Pulmonary artery endothelial cell (primary cell): ENCODE data around the gene FCHO2. TPM values are rescaled to one million over a fixed set of nuclear protein-coding genes. Genes with fewer than 3 reads are reported as not detected.
"Not testable (repeated sequence)": the region's sequence is repeated elsewhere in the genome, so short reads cannot be mapped to it uniquely, and the experiment has no call there.

Experiments
- DNase-seq: peaks from one replicate; pipeline ENCODE4 v3.0.0-alpha.2; 2011; ENCODE audit warnings: low read depth, low spot score
- total RNA-seq: library from RNA; depleted of rRNA; stranded (reverse); fragments of >200 nt; gene quantifications from 2 replicates; pipeline ENCODE4 v1.2.3, GENCODE V29; 2014

The FCHO2 gene, protein sequence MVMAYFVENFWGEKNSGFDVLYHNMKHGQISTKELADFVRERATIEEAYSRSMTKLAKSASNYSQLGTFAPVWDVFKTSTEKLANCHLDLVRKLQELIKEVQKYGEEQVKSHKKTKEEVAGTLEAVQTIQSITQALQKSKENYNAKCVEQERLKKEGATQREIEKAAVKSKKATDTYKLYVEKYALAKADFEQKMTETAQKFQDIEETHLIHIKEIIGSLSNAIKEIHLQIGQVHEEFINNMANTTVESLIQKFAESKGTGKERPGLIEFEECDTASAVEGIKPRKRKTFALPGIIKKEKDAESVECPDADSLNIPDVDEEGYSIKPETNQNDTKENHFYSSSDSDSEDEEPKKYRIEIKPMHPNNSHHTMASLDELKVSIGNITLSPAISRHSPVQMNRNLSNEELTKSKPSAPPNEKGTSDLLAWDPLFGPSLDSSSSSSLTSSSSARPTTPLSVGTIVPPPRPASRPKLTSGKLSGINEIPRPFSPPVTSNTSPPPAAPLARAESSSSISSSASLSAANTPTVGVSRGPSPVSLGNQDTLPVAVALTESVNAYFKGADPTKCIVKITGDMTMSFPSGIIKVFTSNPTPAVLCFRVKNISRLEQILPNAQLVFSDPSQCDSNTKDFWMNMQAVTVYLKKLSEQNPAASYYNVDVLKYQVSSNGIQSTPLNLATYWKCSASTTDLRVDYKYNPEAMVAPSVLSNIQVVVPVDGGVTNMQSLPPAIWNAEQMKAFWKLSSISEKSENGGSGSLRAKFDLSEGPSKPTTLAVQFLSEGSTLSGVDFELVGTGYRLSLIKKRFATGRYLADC
- 20.4 and 20.5 TPM in 2 replicates for total RNA-seq

DNA sequence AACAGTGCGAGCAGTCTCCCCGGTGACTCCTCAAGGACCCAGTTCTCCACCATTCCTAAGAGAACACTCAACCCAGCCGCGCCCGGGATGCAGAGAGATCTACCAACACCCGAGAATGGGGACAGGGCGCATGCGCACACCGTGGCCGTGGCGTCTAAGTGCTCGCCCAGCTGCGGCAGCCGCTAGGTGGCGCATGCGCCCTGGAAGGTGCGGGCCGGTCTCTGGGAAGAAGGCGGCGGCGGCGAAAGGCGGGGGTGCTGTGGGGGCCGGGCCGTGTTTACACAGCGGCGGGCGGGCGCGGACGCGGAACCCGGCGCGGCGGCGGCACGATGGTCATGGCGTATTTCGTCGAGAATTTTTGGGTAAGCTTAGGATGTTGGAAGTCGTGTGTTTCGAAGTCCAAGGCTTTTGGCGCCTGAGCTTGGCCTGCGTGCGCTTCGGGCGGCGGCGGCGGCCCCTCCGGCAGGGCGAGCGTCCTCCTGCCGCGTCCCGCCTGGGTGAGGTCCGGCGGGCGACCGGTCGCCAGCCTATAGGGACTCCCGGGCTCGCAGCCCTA is at the start of gene FCHO2:
TSS of gene FCHO2 (plus strand) at position 274 of the 556 bp plus-strand sequence. CDS start at position 330, 56 bp downstream.
- DNase-seq: peak; percentile 77

DNA sequence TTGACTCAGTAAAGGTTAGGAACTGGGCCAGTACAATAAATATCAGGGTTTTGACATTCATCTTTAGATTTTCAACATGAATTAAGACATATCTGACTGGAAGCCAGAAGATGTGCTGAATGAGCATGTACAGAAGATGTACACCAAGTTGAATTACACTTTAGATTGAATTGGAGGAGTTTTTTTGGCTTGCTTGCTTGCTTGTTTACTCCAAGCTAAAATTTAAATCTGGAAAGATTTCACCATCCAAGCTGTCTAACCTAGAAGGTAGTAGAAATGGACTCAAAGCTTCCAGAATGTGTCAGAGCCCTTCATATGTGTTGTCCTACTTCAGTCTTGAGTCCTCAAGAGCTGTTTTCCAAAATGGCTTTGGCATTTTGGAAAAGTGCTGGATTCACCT is 49.0 kb upstream of the FCHO2 start:
- no peak for DNase-seq

DNA sequence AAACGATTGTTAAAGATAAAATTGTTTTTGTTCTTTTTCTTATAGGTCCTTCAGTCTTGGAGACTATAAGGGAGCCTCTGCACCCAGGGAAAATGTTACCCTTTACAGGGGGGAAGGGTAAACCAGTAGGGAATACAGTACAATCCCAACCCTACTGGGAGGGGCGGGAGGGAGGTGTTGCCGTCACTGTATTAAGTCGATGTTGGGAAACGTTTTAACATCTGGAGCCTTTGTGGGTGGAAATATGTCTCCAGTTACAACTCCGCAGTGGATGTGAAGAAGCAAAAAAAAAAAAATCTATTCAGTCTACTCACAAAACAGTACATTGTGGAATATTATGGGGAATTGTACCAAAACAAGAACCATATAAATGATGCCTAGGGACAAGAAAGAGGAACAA is 47.2 kb upstream of the FCHO2 start:
- DNase-seq: no peak

DNA sequence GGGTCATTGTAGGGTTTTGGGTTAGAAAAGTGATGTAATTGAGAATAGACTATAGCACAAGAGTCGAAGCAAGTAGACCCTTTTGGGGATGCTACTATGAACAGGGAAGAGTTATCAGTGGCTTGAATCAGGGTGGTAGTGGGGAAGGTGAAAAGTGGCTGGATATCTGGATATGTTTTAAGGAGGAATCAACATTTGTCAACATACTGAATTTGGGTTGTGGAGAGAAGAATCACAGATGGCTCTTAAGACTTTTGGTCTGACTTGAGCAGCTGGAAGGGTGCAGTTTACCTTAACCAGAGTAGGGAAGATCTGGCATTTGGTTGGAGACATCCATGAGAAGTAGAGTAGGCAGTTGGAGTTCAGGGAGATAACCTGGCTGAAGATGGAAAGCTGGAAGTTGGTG is 38.5 kb upstream of the FCHO2 start:
- DNase-seq: no peak

DNA sequence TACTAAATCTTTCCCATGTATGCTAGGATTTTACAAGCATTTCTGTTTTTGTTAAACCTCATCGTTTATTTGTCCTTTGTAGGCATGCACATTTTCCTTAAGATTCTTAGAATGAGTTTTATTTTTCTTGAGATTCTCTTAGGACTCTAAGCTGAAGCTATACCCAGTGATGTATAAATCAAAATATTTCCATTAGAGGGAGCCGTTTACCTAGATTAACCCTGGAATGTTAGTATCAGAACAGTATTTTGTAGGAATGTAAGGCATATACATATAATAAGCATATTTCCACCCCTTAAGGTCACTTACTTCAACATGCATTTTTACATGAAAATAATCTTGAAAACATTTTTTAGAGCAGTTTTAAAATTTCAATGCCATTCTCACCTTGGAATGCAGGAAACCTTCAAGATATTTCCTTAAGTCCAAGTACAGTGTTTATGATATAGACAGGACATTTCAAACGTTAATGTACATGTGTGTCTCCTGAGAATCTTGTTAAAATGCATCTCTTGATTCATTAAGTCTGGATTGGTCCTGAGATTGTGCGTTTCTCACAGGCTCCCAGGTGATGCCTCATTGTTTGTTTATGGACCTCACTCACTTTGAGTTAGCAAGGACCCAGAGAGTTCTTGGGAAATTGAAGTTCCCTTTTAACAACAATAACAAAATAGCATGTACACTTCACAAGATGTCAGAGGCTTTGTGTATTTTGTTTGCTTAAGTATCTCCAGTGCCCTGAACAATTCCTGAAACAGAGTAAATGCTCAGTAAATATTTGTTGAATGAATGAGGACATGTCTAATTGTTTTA is 34.9 kb upstream of the FCHO2 start:
- no peak for DNase-seq

DNA sequence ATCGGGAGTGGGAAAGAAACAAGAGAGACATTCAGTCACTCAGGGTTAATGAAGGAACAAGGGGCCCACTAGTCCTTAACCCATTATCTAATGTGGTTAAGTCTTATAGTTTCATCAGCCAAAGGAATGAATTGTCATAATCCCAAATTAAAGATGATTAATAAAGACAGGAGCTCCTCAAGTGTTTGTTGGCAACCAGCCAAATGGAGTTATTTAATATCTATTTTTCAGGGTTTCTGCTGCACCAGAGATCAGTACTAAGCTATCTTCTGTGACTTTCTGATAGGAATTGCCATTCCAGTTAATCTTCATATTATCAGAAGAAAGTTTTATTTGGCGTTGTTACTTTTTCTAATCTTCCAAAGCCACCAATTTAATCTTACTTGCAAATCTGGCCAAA is 34.0 kb upstream of the FCHO2 start:
- DNase-seq: no peak

DNA sequence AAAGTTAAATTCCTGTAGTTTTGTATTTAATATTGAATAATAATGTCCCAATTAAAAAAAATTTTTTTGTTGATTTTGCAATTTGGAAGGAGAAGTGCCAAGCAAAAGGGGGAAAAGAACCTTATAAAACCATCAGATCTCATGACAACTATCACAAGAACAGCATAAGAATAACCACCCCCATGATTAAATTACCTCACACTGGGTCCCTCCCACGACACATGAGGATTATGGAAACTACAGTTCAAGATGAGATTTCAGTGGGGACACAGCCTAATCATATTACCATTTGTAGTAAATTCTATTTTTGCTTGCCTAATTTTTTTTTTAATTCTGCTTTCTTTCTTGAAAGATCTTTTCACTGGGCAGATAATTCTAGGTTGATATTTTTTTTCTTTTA is 33.4 kb upstream of the FCHO2 start:
- no peak for DNase-seq

DNA sequence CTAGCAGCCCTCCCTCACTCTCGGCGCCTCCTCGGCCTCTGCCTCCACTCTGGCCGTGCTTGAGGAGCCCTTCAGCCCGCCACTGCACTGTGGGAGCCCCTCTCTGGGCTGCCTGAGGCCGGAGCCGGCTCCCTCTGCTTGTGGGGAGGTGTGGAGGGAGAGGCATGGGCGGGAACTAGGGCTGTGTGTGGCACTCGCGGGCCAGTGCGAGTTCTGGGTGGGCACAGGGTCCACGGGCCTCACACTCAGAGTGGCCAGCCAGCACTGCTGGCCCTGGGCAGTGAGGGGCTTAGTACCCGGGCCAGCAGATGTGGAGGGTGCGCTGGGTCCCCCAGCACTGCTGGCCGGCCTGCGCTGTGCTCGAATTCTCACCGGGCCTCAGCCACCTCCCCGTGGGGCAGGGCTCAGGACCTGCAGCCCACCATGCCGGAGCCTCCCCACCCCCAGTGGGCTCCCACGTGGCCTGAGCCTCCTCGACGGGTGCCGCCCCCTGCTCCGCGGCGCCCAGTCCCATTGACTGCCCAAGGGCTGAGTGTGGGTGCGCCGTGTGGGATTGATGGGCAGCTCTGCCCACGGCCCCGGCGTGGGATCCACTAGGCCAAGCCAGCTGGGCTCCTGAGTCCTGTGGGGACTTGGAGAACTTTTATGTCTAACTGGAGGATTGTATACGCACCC is 30.4 kb upstream of the FCHO2 start:
- no peak for DNase-seq

DNA sequence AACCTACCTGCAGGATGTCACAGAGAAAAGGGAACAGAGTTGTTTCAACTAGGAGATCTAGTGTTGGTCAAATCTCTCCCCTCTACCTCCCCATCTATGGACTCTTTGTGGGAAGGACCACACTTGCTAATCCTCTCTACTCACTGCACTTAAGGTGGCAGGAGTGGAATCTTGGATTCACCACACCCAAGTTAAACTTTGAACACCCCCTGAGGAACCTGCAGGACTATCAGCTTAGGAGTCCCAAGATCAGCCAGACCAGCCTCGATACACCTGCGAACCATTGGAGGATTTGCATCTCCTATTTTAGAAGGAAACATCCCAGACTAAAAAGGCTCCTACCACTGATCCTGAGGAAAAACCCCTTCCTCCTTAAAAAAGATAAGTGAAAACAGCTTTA is 23.2 kb upstream of the FCHO2 start:
- not testable (repeated sequence) for DNase-seq

DNA sequence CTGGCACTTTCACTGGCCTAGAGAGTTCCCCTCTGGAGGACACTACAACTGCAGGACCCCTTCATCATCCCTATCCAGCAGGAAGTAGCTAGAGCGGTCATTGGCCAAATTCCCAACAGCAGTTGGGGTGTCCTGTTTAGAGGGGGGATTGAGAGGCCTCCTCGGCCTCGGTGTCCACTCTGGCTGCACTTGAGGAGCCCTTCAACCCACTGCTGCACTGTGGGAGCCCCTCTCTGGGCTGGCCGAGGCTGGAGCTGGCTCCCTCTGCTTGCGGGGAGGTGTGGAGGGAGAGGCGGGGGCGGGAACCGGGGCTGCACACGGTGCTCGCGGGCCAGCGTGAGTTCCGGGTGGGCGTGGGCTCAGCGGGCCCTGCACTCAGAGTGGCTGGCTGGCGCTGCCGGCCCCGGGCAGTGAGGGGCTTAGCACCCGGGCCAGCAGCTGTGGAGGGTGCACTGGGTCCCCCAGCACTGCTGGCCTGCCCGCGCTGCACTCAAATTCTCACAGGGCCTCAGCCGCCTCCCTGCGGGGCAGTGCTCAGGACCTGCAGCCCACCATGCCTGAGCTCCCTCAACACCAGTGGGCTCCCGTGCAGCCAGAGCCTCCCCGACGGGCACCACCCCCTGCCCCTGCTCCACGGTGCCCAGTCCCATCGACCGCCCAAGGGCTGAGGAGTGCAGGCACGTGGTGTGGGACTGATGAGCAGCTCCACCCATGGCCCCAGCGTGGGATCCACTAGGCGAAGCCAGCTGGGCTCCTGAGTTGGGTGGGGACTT is 20.7 kb upstream of the FCHO2 start:
- not testable (repeated sequence) for DNase-seq

DNA sequence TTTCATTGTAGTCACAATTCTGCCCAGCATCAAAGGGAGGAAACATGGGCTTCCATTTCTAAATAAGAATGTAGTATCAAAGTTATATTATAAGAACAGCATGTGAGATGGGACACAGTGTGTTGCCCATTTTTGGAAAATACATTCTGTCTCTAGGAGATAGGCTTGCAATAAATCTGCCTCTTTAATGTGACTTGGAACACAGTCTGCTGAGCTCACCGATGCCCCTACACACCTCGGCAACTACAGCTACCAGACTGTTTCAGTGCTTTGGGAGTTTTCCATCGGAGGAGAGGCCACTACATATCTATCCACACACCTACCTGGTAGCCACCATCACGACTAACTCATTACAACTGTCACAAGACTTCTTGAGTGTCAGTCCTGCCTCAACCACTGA is 18.9 kb upstream of the FCHO2 start:
- no peak for DNase-seq

DNA sequence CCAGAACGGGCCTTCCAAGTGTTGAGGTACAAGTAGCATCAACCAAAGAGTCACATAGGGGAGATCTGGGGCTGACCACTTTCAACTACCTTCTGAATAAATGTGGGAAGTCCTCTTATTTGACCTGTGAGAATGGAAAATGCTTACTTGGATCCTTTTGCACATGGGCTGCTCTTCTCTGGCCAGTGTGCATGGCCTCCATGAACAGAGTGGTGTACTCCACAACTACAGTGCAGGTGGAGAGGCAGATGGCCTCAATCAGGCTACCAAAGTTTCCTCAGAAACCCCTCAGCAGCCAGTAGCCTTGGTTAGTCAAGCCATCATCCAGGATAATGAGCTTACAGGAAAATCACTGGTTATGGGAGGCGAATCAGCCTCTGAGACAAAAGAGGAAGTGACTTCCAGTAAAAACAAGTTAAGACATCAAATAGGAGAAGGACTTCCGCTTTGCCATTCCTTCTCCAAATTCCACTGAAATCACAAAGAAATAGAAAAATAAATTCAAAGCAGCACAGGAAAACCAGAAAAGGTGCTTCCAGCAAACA is 18.3 kb upstream of the FCHO2 start:
- peak; percentile 11 for DNase-seq

DNA sequence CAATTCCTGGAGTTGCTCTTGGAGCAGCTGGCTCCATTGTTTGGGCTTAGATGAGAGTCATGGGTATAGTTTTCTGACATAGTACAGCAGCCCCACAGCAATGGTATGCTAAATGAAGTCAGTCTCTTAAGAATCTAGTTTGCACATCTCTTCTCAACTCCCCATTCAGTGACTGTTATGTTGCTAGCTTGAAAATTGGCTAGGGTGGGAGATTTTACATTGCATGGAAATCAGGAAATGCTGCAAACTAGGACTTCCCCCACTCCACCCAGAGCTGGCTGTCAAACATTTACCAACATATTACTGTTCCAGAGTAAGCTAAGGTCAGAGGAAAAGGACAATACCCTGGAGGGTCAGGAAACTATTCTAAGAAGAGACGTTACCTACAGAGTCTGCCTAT is 17.6 kb upstream of the FCHO2 start:
- DNase-seq: no peak

DNA sequence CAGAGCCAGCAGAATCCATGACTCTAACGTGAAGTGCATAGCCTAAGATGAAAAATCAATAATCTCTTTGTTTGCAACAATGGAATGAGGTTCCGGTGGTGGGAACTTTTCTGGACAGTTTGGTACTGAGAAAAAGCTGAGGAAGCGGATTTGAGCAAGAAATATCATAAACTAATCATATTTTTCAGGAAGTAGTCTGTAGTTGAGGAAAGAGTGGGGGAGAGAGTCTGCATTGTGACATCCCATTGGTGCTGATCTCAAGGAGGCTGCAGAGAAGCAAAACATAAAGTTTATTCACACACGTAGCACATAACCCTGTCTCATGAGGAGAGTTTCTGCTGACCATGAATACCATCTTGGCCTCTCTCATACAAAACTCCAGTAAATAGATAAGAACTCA is 15.8 kb upstream of the FCHO2 start:
- no peak for DNase-seq

DNA sequence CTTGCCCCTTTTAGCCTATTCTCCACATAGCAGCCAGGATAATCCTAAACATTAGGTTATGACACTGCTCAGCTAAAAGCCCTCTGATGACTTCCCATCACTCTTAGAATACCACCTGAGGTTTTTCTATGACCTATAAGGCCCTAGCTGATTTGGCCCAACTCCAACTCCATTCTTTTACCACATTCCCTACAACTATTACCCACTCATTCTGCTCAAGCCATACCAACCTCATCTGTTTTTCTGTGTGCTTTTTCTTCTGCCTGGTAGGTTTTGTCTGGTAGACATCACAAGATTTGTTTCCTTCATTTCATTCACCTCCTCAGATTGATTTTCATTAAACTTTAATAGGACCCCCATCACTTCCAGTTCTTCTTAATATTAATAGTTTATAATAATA is 12.5 kb upstream of the FCHO2 start:
- no peak for DNase-seq

DNA sequence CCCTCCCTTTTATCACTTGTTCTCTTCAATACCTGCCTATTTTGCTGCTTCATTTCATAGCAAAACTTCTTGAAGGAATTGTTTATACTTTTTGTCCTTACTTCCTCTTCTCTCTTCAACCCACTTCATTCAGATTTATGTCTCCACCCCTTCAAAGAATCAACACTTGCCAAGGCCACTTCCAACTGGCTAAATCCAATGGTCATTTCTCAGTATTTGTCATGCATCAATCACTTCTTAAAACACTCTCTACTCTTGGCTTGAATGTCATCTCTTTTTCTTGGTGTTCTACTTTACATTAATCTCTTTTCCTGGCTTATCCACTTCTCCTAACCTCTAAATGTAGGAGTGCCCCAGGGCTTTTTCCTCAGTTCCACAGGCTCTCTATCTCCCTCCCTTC is 8.3 kb upstream of the FCHO2 start:
- DNase-seq: no peak

DNA sequence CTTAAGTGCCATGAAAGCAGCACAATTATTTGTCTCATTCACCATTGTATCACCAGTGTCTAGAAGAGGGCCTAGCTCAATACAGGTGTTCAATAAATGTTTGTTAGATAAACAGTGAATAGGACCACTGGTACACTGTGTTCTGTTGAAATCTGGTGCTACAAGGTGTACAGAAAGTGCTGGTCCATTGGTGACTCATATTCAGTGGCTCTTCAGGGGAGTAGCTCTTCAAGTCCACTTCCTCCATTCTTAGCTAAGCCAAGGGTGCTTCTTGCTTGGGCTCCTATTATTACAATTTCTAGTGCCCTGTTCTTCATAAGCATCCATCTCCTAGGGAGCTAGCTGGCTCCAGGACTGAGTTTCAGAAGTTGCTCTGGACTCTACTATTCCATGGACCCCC is 6.4 kb upstream of the FCHO2 start:
- no peak for DNase-seq

DNA sequence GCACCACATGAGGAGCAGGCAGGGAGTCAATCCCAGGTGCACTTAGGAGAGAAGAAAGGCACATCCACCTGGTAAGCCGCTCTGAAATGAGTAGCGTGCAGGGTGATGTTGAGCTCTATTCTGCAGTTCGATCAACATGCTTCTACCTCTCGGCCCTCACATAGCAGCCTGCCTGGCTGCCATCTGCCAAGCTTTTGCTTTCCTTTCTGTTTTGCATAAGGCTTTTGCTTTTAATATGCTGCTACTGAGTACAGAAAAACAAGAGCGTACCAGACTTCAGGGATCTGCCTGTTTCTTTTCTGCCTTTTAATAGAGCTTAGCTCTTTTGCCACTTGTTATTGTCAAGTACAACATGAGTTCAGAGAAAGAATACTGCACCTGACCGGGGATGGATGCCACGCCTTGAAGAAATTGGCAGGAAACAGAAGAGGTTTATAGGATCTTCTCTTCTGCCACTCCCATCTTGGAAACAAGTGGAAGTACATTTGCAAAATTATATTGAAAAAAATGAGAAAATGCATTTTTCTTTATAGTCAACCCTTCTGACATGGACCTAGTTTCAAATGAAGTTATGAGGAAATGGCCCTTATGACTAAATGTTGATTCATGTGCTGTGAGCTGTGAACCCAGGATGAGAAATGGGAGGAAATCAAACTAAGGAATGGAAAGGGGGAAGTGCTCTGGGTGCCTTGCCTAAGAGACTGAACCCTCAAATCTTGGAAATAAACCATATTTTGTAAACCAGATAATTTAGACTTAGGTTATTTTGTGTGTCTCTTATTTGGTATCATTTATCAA is 4.0 kb upstream of the FCHO2 start:
- no peak for DNase-seq

DNA sequence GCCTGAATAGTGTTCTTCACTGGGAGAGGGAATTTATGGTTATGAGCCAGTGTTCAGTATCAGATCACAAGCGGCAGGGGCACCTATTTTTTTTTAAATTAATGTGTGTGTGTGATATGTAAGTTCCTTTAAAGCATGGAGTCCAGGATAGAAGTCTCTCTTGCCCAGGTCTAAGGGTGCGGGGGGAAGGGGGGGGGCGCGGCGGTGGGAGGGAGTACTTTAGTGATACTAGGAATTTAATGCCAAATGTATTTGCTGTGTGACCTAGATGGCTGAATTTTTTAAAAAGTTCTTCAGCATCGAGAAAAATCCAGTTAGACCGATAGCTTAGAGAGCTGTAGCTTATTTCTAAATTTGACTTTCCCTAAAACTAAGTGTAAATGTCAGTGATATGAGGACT is 1.5 kb upstream of the FCHO2 start:
- no peak for DNase-seq
